ENCODE measurements around the gene PIK3C3. TPM values are rescaled to one million over a fixed set of nuclear protein-coding genes. Genes with fewer than 3 reads are reported as not detected.

Gene PIK3C3
- 10 to 100 TPM in 11 of 12 donors, not detected in 1; 32.7 to 47.2 (median 41.9) TPM for polyA plus RNA-seq (ENCODE audit: insufficient read length in 12 of 12)
- long read RNA-seq, donor 1, full-length matches to known transcripts = 8 of 8 reads
- long read RNA-seq, donor 1, partial matches to known transcripts = 0 of 8 reads
- long read RNA-seq, donor 1, other reads (novel, unspliced or antisense) = 0 of 8 reads
- long read RNA-seq, donor 2, full-length matches to known transcripts = 5 of 5 reads
- long read RNA-seq, donor 2, partial matches to known transcripts = 0 of 5 reads
- long read RNA-seq, donor 2, other reads (novel, unspliced or antisense) = 0 of 5 reads
- long read RNA-seq, donor 3, full-length matches to known transcripts = 3 of 3 reads
- long read RNA-seq, donor 3, partial matches to known transcripts = 0 of 3 reads
- long read RNA-seq, donor 3, other reads (novel, unspliced or antisense) = 0 of 3 reads
- long read RNA-seq, donor 4 = 0 reads
- long read RNA-seq, donor 5, full-length matches to known transcripts = 4 of 15 reads
- long read RNA-seq, donor 5, partial matches to known transcripts = 11 of 15 reads
- long read RNA-seq, donor 5, other reads (novel, unspliced or antisense) = 0 of 15 reads
- long read RNA-seq, donor 6, full-length matches to known transcripts = 4 of 10 reads
- long read RNA-seq, donor 6, partial matches to known transcripts = 6 of 10 reads
- long read RNA-seq, donor 6, other reads (novel, unspliced or antisense) = 0 of 10 reads
- long read RNA-seq, donor 7, full-length matches to known transcripts = 2 of 2 reads
- long read RNA-seq, donor 7, partial matches to known transcripts = 0 of 2 reads
- long read RNA-seq, donor 7, other reads (novel, unspliced or antisense) = 0 of 2 reads
- long read RNA-seq, donor 8, full-length matches to known transcripts = 5 of 12 reads
- long read RNA-seq, donor 8, partial matches to known transcripts = 7 of 12 reads
- long read RNA-seq, donor 8, other reads (novel, unspliced or antisense) = 0 of 12 reads
- long read RNA-seq, donor 9, full-length matches to known transcripts = 3 of 3 reads
- long read RNA-seq, donor 9, partial matches to known transcripts = 0 of 3 reads
- long read RNA-seq, donor 9, other reads (novel, unspliced or antisense) = 0 of 3 reads
- long read RNA-seq, donor 10, full-length matches to known transcripts = 6 of 6 reads
- long read RNA-seq, donor 10, partial matches to known transcripts = 0 of 6 reads
- long read RNA-seq, donor 10, other reads (novel, unspliced or antisense) = 0 of 6 reads
- long read RNA-seq, donor 11, full-length matches to known transcripts = 4 of 11 reads
- long read RNA-seq, donor 11, partial matches to known transcripts = 7 of 11 reads
- long read RNA-seq, donor 11, other reads (novel, unspliced or antisense) = 0 of 11 reads

DNA sequence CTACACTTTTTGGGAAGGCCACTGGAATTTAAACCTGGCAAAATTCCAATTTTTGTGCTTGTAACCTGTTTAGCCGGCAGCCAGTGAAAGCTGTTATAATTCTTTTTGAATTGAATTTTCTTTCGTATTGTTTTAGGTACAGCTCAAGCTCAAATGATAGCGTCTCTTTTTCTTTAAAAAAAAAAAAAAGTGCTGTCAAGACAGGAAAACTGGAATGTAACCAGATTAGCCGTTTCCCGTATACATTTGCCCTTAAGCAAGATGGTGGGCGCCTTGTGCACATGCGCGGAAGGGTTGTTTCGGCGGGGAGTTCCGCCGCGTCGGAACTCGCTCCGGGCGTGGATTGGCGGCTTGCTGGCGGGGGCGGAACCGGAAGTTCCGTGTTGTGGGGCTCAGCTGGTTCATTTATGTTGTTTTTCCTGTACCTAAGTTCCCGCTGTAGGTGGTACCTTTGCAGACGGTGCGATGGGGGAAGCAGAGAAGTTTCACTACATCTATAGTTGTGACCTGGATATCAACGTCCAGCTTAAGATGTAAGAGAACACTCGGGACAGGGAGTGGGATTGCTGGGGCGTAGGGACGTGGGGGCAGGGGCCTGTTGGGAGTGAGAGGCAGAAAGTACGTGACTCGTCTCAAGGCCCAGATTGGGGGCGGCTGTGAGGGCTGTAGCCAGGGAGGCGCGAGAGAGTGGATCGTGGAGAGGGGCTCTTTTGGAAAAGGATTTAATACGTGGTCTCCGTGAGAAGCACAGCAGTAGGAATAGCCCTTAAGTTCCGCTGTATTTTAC, at the start of gene PIK3C3:
PIK3C3 (plus strand) TSS at position 408 of the 787 bp plus-strand sequence; CDS start at position 466, 58 bp downstream.
- DNase-seq = peak; percentile 98

DNA sequence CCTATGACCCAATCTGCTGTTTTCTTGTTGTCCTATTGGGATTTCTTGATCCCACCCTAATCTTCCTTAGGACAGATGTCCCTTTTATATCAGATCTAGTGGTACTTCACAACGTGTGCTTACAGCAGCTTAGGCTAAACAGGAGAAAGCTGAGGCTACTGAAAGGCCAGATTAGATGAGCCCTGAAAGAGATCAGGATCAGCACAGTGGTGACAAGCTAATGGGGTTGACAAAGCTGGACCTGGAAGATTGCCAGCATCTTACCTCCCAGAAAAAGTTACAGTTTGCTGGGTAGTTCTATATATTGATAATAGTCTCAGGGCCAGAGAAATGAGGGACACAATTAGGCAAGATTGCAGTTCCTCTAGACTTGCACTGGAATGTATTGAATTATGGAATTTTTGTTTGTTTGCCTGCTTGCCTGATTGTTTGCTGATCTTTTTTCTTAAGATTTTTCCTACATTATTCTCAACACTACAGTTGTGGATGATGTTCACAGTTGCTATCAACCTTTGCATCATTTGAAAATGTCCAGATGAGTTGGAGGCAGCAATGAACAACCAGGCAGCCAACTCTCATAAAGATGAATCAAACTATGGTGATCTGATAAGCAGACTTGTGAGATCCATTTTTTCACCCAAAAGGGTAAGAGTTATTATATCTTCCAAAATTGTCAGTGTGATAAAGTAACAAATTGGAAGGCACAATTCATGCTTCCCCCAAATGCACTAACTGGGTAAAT, 49.1 kb upstream of the PIK3C3 start:
- DNase-seq = no peak

DNA sequence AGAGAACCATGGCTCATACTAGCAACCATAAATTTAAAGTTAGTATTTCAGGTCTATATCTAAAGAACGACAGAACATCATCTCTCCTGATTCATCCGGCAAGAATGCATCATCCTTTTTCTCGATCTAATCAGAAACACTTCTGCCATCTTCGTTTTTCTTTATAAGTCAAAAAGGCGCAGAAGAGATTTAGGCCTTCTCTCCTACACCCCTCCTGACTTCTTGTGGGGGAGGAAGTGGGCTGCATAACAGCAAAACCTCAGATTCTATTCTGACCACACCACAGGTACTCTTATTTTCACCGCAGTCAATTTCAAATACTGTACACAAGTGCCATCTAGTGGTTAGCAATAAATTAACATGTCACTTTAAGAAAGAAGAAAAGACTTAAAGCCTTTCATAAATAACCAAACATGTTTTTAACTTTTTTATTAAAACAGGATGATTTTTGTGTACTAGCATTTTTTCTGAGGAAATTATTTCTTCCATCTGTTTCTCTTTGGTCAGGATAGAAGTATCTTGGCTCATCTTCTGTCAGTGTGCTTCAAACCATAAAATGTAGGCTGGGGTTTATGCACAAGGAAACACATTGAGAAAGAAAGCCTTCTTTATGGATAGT, 48.4 kb upstream of the PIK3C3 start:
- DNase-seq = peak; percentile 26

DNA sequence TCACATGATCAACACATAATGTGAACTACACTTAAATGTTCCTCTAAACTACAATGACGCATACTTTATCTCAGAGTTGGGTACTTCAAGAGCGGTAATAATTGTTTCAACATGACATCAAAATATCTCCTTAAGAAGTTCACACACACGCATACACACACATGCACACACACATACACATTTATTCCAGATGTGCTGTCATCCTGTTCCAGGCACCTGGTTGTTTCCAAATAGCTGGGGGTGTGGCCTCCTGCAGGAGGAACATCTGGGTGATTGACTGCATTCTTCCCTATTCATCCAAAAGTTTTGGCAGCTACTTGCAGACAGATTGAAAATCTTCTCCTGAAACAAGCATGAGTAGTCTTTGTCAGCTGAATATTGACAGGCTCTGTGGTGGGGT, 37.9 kb upstream of the PIK3C3 start:
- DNase-seq = peak; percentile 15

DNA sequence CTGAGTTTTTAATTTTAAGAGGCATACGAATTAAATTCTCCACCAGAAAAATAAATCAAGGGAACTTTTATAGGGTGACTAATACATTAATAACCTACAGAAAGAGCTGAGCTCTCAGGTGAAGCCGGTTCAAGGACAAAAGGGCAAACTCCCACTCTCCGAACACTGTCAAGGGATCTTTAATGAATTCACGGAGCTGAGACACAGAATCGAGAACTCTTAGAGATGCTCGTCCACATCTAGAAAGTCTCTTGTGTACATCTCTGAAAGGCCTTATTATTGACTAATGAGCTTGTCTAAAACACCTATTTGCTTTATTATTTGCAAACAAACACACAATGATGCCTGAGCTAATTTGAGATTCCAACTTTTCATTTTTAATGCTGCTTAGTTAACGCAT, 33.3 kb upstream of the PIK3C3 start:
- DNase-seq = no peak

DNA sequence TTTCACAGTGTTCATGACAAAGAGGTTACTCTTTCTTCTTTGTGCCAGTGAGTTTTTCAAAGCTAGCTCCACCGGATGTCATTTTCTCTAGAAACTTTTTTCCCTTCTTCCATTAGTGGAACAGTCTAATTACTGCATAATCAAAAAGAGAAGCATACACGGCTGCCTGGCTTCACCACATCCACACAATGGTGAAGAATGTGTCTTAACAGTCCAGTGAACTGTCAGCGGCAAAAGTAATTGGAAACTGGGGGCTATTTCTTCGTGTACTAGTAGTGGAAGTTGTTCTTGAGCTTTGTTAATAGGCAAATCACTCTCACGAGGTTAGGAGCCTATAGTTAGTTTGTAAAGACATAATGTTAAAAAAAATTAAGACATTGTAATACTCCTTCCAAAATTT, 32.9 kb upstream of the PIK3C3 start:
- DNase-seq = no peak

DNA sequence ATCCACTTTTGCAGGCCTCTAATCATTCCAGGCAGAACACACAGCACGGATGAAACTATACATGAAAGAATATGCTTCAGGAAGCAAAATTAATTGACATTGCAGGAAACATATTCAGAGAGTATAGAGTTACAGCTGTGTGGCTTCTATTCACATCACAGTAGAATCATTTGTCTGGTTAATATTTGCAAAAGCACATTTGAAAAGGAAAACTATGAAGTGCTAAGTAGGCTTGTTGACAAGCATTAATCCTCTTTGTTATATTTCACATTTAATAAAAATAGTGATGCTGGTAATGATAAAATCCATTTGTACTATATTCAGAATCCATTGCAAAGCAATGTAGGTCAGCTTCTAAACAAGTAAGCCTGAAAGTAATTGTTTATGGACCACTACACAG, 32.2 kb upstream of the PIK3C3 start:
- DNase-seq = no peak

DNA sequence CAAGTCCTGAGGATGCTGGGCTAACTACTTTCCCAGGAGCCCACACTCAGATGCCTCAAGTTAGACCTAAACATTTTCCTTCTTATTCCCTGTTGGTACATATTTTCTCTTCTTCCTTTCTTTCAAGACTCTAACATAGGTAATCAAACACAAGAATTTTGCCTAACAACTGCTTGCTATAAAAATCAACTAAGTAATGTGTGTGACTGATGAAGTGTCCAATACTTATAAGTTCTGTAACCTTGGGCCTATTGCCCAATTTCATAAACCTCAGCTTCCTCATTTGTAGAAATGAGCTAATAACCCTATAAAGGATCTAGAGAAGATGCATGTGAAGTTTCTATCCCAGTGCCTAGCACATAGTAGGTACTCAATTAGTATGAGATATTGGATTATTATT, 31.6 kb upstream of the PIK3C3 start:
- no peak for DNase-seq

DNA sequence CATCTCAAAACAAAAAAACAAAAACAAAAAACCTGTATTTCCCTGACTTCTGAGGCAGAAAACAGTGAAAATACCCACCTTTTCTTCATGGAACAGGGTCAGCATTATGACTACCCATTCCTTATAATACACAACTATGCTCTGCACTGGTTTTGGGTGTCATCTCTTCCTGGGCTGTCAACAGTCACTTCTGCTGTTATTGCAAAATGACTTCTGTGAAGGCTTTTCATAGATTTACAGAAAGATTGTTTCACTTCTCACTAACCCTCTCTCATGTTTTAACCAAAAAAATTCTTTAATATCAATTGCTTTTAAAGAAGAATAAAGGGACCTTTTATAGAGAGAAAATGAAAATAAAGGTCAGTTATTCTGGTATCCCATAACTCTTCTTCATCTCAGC, 26.5 kb upstream of the PIK3C3 start:
- DNase-seq = no peak

DNA sequence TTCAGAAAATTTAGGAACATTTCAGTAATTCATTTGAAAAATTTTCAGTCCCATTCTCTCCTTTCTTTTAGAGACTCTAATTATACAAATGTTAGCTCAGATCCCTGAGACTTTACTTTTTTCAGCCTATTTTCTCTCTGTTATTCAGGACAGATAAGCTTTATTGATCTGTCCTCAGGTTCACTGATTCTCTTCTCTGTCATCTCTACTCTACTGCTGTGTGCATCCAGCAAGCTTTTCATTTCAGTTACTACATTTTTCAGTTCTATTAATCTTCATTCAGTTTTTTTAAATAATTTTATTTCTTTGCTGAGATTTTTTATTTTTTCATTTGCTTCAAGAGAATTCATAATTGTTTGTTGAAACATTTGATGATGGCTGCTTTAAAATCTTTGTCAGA, 22.1 kb upstream of the PIK3C3 start:
- no peak for DNase-seq

DNA sequence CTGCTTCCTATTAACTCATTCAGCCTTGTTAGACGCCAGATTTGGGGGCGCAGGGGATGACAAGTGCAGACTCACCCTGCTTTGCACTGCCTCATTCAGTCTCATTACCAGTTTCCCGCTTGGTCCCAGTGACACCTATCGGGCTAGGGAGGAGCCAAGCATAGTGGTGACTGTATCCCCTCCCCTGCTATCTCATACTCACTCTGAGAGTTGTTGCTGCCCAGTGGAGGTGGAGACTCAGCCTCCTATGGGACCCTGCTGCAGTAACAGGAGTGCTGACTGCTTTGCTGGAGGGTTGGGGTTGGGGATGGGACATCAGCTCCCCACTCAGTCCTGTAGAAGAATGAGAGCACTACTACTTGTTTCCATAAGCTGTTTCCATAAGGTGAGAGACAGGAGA, 21.3 kb upstream of the PIK3C3 start:
- no peak for DNase-seq

DNA sequence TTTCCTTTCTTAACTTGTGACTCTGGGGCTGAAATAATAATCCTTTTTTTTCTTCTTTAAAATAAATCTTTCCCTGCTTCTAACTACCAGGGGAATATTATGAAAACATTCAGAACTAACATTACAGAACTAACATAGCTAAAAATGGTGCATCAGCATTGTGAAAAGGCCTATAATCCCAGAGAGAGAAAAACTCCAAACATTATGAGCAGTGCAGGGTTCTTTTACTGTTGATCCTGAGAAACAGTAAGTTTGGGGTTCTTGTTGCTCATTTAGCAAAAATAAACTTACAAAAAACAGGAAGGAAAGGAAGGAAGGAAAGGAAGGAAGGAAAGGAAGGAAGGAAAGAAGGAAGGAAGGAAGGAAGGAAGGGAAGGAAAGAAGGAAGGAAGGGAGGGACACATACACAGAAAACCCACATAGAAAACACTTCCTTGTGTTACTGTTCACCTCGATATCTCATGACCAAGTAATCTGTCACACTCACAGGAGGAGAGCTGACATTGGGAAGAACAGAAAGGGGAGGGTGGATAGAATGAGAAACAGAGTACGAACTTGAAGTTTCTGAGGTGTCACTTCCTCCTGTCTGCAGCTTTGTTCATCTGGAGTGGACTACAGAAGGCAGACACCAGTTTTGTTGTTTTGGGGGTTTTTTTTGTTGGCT, 18.4 kb upstream of the PIK3C3 start:
- DNase-seq = no peak

DNA sequence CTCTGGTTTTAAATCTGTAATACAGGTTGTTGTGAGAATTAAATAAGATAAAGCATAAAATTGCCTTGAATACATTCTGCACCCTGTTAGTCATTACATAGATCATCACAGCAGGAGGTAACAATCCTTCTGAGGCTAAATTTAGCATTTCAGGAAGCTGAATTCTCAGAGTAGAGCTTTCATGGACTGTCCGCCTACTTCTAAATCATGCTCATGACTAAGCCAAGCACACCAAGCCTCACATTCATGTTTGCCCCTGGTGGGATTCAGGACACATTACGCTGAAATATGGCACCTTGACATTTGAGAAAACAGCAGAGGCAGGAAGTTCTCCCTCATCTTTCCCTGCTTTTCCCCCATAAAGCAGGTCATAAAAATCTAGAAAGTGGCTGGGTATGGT, 16.6 kb upstream of the PIK3C3 start:
- no peak for DNase-seq

DNA sequence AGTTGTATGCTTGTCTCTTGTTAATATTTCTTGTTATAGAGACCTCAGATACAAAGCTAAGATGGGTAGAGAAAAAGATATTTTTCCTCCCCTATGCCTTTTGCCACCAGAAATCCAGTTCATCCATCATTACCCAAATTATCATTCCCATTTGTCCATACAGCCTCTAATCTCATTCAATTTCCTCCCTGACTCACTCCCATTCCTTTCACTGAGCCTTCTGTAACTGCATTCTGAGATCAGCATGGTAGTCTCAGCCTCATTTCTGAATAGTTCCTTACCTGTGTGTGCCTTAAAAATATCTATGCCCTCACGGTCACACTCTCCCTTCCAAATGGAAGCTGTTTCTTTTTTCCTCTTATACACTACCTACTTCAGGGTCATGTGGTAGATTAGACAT, 15.7 kb upstream of the PIK3C3 start:
- no peak for DNase-seq

DNA sequence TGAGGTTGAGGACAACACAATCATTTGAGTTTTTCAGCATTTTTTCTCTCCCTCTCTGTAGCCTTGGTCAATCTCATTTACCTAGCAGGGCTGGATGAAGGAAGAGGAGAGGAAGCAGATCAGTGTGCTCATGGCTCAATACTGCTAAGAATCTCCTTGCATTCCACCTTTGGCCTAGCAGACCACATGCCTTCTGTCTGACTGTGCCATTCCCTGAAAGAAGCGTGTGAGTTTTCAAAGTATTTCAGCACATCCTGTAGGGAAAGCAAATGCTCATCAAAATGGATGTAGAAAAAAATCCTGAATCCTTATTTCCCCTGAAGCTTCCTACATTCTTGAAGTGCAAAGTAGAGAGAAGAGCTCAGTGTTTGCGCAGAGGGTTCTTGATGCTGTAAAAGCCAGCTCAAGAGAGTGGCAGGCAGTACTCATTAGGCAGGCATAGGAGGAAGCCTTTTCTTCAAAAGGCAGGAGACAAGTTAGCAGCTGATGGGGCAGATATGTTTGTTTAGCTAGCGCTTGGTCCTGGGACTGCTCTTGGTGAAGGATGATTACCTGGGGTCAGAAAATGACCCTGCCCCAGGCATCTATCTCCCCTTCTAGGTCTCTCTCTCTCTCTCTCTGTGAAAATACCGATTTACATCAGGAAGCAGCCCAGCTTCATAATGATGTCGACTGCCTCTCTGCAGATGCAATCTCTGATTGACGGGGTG, 14.4 kb upstream of the PIK3C3 start:
- DNase-seq = no peak

DNA sequence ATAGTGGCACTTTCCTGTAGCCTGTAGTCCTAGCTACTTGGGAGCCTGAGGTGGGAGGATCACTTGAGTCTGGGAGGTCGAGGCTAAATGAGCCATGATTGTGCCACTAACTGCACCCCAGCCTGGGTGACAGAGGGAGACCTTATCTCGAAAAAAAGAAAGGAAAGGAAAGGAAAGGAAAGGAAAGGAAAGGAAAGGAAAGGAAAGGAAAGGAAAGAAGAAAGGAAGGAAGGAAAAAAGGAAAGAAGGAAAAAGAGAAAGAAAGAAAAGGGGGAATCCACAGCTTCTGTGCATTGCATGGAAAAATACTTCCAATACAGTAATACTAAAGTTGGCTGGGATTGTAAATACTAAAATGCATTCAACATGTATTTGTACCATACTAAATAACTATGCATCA, 12.8 kb upstream of the PIK3C3 start:
- no peak for DNase-seq

DNA sequence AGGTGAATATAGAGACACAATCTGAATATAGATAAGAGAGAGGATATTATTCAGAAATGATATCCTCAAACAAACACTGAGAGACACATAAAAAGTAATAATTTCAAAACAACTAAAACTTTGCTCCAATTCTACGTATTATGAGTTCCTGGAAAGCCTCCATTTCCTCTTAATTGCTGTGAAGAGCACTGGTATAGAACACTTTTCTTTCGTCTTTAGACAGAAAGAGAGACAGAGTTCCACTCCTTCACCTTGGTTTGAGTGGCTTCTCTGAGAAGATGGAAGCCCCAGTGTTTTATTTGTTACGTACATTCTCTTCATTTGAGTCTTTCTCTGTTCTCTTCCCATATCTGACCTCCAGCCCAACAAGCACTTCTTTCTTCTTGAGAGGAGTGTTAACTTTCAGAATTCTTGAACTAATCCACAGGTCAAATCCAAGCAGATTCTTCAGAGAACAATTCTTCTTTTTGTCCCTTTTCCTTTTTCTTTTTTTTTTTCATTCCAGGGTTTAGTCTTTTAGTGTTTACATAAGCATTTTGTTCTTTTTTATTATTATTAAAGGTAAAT, 6.4 kb upstream of the PIK3C3 start:
- DNase-seq = no peak

DNA sequence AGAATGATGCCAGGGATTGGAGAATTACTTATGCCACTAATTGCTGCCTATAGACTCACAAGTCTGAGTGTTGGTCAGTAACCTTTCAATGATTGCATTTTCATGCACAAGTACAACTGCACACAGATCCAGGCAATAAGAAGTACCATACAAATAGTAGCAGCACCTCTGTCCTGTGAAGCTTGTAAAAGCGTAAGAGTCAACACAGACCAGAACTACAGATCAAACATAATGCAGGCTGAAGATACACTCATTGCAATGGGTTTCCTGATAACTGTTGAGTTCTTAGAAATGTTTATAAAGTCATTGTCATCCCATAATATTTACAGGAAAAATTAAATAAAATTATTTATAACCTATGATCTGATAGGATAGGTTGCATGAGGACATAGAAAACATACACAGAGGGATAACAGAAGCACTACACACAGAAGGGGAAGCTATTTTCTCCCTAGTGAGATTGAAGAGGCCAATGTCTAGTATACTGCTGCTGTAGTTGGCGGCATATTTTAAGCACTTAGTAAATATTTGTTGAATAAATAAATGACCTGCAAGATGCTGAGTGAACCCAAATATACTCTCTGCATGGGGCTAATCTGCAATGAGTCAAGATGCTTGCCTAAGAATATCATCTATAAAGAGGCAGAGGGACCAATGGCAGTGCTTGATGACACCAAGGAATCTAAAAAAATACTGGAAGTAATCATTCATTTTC, 5.7 kb upstream of the PIK3C3 start:
- no peak for DNase-seq

Data from muscle of arm (tissue), 14 donors.